ENCODE measurements around the gene SLC34A1.
"Not testable (repeated sequence)": the region's sequence is repeated elsewhere in the genome, so short reads cannot be mapped to it uniquely, and the experiment has no call there.

Gene SLC34A1

GRCh38 chr5:177359451-177359851 is 24.8 kb upstream of the SLC34A1 start:
- DNase-seq (ENCODE audit: extremely low read depth, low read depth), result no peak
- no peak overlapping the region for H3K4me3 ChIP-seq (replicated peaks; ENCODE audit: low read depth, low read length)
- no peak for TF ChIP-seq CTCF (IDR thresholded peaks at IDR 0.05; ENCODE audit: low read depth, low read length, missing control alignments)

- DNase-seq (ENCODE audit: extremely low read depth, low read depth), result no peak
- H3K4me3 ChIP-seq (replicated peaks; ENCODE audit: low read depth, low read length), result no peak overlapping the region
- no peak for TF ChIP-seq CTCF (IDR thresholded peaks at IDR 0.05; ENCODE audit: low read depth, low read length, missing control alignments)
Measured at GRCh38 chr5:177359860-177360259, 24.4 kb upstream of the SLC34A1 start.

GRCh38 chr5:177360740-177361139 is 23.5 kb upstream of the SLC34A1 start:
- DNase-seq (ENCODE audit: extremely low read depth, low read depth); H3K4me3 ChIP-seq (replicated peaks; ENCODE audit: low read depth, low read length): not testable (repeated sequence)

GRCh38 chr5:177361418-177362291 is 22.6 kb upstream of the SLC34A1 start:
- no peak for TF ChIP-seq CTCF (IDR thresholded peaks at IDR 0.05; ENCODE audit: low read depth, low read length, missing control alignments)
- H3K4me3 ChIP-seq (replicated peaks; ENCODE audit: low read depth, low read length), result no peak overlapping the region
- no peak for DNase-seq (ENCODE audit: extremely low read depth, low read depth)

GRCh38 chr5:177362292-177362609 is 22.0 kb upstream of the SLC34A1 start:
- DNase-seq (ENCODE audit: extremely low read depth, low read depth), result no peak
- no peak for TF ChIP-seq CTCF (IDR thresholded peaks at IDR 0.05; ENCODE audit: low read depth, low read length, missing control alignments)
- no peak overlapping the region for H3K4me3 ChIP-seq (replicated peaks; ENCODE audit: low read depth, low read length)

- peak; percentile 14 for DNase-seq (ENCODE audit: extremely low read depth, low read depth)
- no peak for TF ChIP-seq CTCF (IDR thresholded peaks at IDR 0.05; ENCODE audit: low read depth, low read length, missing control alignments)
- H3K4me3 ChIP-seq (replicated peaks; ENCODE audit: low read depth, low read length), result peak overlapping the region; percentile 29
Measured at GRCh38 chr5:177362610-177363507, 21.4 kb upstream of the SLC34A1 start.

- H3K4me3 ChIP-seq (replicated peaks; ENCODE audit: low read depth, low read length), result peak overlapping the region; percentile 29
- no peak for TF ChIP-seq CTCF (IDR thresholded peaks at IDR 0.05; ENCODE audit: low read depth, low read length, missing control alignments)
- DNase-seq (ENCODE audit: extremely low read depth, low read depth), result no peak
Measured at GRCh38 chr5:177363565-177363964, 20.7 kb upstream of the SLC34A1 start.
